GM12892 (cell line): ENCODE data around the gene SAMD14.

ENCODE experiments used
- POLR2A ChIP-seq: IDR thresholded peaks from 2 replicates; pipeline ENCODE4 v1.6.1; 2011; ENCODE audit warnings: low read depth, low read length, control low read depth
- POLR2AphosphoS5 ChIP-seq: IDR thresholded peaks from 2 replicates; pipeline ENCODE4 v1.6.1; 2011; ENCODE audit warnings: low read depth, low read length, control low read depth
- TAF1 ChIP-seq: IDR thresholded peaks from 2 replicates; pipeline ENCODE4 v1.6.1; 2011; ENCODE audit warnings: low read depth, mild to moderate bottlenecking, control low read depth, low read length, borderline replicate concordance

- no peak for TF ChIP-seq POLR2A
- no peak for TF ChIP-seq POLR2AphosphoS5
- no peak for TF ChIP-seq TAF1
These were observed 13.7 kb upstream of the SAMD14 start for GRCh38 chr17:50143461-50144176.
